Stimulated activated naive CD8-positive, alpha-beta T cell treated with anti-CD3 and anti-CD28 coated beads, Interleukin-15, Interleukin-2, amounts not matched to agents 100 ng/mL and 50 ng/mL, for 24 hours (primary cell): ENCODE results near the gene PSMB3.
A peak's percentile ranks its signal among the peaks of the same experiment; 100 is the strongest.

Experiments
- H3K27ac Mint-ChIP-seq: one replicate; pipeline ENCODE4 v1.8.0; 2021; ENCODE audit warnings: mild to moderate bottlenecking, mixed read lengths
- H3K27me3 Mint-ChIP-seq: one replicate; pipeline ENCODE4 v1.8.0; 2021; ENCODE audit warnings: mixed read lengths
- H3K36me3 Mint-ChIP-seq: one replicate; pipeline ENCODE4 v1.8.0; 2021; ENCODE audit warnings: low read depth, mixed read lengths
- H3K4me1 Mint-ChIP-seq: one replicate; pipeline ENCODE4 v1.8.0; 2021; ENCODE audit warnings: low read depth, mixed read lengths
- H3K4me3 Mint-ChIP-seq: one replicate; pipeline ENCODE4 v1.8.0; 2021; ENCODE audit warnings: mild to moderate bottlenecking, mixed read lengths
- H3K9me3 Mint-ChIP-seq: one replicate; pipeline ENCODE4 v1.8.0; 2021; ENCODE audit warnings: mixed read lengths

PSMB3 gene

GRCh38 chr17:38710985-38711384 lies 41.6 kb upstream of the PSMB3 start:
- peaks cover 74% of the 10 kb centered on the region for H3K36me3 Mint-ChIP-seq
- no peak overlapping the region for H3K4me3 Mint-ChIP-seq
- H3K9me3 Mint-ChIP-seq, result no peaks in the 10 kb centered on the region
- peaks cover 76% of the 10 kb centered on the region for H3K4me1 Mint-ChIP-seq
- H3K27ac Mint-ChIP-seq, result peak overlapping the region; percentile 77
- H3K27me3 Mint-ChIP-seq, result no peaks in the 10 kb centered on the region

DNA sequence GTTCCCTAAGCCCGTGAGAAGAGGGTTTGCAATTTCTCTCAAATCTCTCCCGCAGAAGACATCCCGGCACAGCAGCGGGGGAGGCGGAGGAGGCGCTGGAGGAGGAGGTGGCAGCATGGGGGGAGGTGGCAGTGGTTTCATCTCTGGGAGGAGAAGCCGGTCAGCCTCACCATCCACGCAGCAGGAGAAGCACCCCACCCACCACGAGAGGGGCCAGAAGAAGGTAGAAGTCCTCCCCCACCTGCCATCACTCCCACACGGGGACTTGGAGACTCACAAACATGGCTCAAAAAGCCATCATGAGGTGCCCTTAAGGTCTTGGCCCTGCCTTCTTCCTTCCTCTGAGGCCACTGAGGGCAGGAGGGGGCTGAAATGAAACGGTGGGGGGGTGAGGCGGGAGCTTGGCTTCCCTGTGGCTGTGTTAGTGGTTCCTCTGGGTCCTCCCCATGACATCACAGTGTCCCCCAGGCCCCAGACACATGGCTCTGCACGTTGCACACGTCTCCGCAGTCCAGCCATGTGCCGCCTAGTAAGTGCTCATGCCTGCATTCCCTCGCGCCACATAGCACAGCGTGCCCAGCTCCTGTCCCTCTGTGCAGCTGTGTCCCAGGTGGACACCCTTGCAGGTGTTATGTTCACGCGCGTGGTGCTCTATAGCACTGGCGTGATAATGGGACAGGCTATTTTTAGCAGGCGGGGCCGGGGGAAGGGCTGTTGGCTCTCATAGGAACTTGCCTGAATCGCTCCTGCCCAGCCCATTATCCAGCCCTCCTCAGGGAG lies 40.6 kb upstream of the PSMB3 start:
- Mint-ChIP-seq H3K4me1 (peaks cover 77% of the 10 kb centered on the region), H3K36me3 (peaks cover 74% of the 10 kb centered on the region)

GRCh38 chr17:38712593-38712992 lies 39.9 kb upstream of the PSMB3 start:
- Mint-ChIP-seq H3K27me3 (no peaks in the 10 kb centered on the region), H3K4me3 (no peak overlapping the region), H3K4me1 (peaks cover 70% of the 10 kb centered on the region), H3K9me3 (no peaks in the 10 kb centered on the region), H3K27ac (peak overlapping the region; percentile 72), H3K36me3 (peaks cover 70% of the 10 kb centered on the region)

More for the DNA sequence above, 40.6 kb upstream of the PSMB3 start:
- H3K27me3 Mint-ChIP-seq, result no peaks in the 10 kb centered on the region
- no peaks in the 10 kb centered on the region for H3K9me3 Mint-ChIP-seq
- no peak overlapping the region for H3K4me3 Mint-ChIP-seq
- peak overlapping the region; percentile 77 for H3K27ac Mint-ChIP-seq

DNA sequence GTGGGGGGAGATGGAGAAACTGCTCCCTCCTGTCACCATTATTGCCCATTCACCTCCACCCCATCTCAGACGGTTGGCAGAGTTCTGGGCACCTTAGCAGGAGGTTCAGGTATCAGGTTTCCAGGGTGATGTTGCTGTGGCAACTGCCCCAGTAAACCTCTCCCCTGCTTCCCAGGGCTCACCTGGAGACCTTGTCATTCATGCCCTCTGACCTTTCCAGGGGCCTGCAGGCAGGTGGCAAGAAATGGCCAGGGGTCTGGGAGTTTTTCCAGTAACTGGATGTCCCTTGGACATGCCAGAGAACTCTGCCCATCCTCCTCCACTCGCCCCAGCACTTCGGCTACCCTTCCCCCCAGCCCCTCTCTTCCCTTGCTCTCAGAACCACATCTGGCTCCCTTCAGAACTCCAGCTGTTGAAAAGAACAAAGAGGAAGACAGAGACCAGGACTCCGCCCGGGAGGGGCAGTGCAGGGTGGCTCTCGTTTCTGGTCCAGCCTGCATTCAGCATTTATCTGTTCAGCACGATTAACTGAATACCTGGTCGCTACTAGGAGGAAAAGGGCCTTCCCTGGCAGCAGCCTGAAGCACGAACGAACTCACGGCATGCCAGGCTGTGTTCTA lies 39.0 kb upstream of the PSMB3 start:
- Mint-ChIP-seq H3K27me3 (no peaks in the 10 kb centered on the region), H3K9me3 (no peaks in the 10 kb centered on the region), H3K4me3 (no peak overlapping the region), H3K4me1 (peaks cover 62% of the 10 kb centered on the region), H3K36me3 (peaks cover 71% of the 10 kb centered on the region), H3K27ac (no peak overlapping the region)

- Mint-ChIP-seq H3K27me3 (no peaks in the 10 kb centered on the region), H3K36me3 (peaks cover 64% of the 10 kb centered on the region), H3K4me1 (peaks cover 47% of the 10 kb centered on the region), H3K9me3 (no peaks in the 10 kb centered on the region), H3K27ac (peak overlapping the region; percentile 97), H3K4me3 (peak overlapping the region; percentile 56)
Measured at GRCh38 chr17:38715216-38715943, 37.2 kb upstream of the PSMB3 start.

DNA sequence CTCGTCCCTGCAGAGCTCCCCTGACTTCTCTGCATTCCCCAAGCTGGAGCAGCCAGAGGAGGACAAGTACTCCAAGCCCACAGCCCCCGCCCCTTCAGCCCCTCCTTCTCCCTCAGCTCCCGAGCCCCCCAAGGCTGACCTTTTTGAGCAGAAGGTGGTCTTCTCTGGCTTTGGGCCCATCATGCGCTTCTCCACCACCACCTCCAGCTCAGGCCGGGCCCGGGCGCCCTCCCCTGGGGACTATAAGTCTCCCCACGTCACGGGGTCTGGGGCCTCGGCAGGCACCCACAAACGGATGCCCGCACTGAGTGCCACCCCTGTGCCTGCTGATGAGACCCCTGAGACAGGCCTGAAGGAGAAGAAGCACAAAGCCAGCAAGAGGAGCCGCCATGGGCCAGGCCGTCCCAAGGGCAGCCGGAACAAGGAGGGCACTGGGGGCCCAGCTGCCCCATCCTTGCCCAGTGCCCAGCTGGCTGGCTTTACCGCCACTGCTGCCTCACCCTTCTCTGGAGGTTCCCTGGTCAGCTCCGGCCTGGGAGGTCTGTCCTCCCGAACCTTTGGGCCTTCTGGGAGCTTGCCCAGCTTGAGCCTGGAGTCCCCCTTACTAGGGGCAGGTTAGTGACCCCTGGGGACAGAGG lies 36.1 kb upstream of the PSMB3 start:
- H3K27ac Mint-ChIP-seq, result no peak overlapping the region
- peaks cover 43% of the 10 kb centered on the region for H3K4me1 Mint-ChIP-seq
- no peaks in the 10 kb centered on the region for H3K9me3 Mint-ChIP-seq
- H3K4me3 Mint-ChIP-seq, result no peak overlapping the region
- H3K27me3 Mint-ChIP-seq, result no peaks in the 10 kb centered on the region
- H3K36me3 Mint-ChIP-seq, result peaks cover 62% of the 10 kb centered on the region

- Mint-ChIP-seq H3K27ac (no peak overlapping the region), H3K27me3 (no peaks in the 10 kb centered on the region), H3K4me1 (peaks cover 37% of the 10 kb centered on the region), H3K4me3 (no peak overlapping the region), H3K9me3 (no peaks in the 10 kb centered on the region), H3K36me3 (peaks cover 61% of the 10 kb centered on the region)
Measured at GRCh38 chr17:38717139-38717745, 35.3 kb upstream of the PSMB3 start.

GRCh38 chr17:38719289-38719942 lies 33.1 kb upstream of the PSMB3 start:
- Mint-ChIP-seq H3K27ac (no peak overlapping the region), H3K9me3 (no peaks in the 10 kb centered on the region), H3K36me3 (peaks cover 57% of the 10 kb centered on the region), H3K27me3 (no peaks in the 10 kb centered on the region), H3K4me1 (peaks cover 41% of the 10 kb centered on the region), H3K4me3 (no peak overlapping the region)

- Mint-ChIP-seq H3K4me3 (no peak overlapping the region), H3K36me3 (peaks cover 54% of the 10 kb centered on the region)
Measured at GRCh38 chr17:38719943-38720641, 32.4 kb upstream of the PSMB3 start.

GRCh38 chr17:38720941-38721340 lies 31.6 kb upstream of the PSMB3 start:
- H3K27me3 Mint-ChIP-seq, result no peaks in the 10 kb centered on the region
- no peak overlapping the region for H3K4me3 Mint-ChIP-seq
- peak overlapping the region; percentile 38 for H3K27ac Mint-ChIP-seq
- peaks cover 48% of the 10 kb centered on the region for H3K36me3 Mint-ChIP-seq
- H3K4me1 Mint-ChIP-seq, result peaks cover 40% of the 10 kb centered on the region
- H3K9me3 Mint-ChIP-seq, result no peaks in the 10 kb centered on the region

More at GRCh38 chr17:38719943-38720641, 32.4 kb upstream of the PSMB3 start:
- peaks cover 40% of the 10 kb centered on the region for H3K4me1 Mint-ChIP-seq
- no peak overlapping the region for H3K27ac Mint-ChIP-seq
- no peaks in the 10 kb centered on the region for H3K27me3 Mint-ChIP-seq
- no peaks in the 10 kb centered on the region for H3K9me3 Mint-ChIP-seq

GRCh38 chr17:38721802-38722201 lies 30.7 kb upstream of the PSMB3 start:
- Mint-ChIP-seq H3K4me3 (no peak overlapping the region), H3K4me1 (peaks cover 45% of the 10 kb centered on the region), H3K9me3 (no peaks in the 10 kb centered on the region), H3K36me3 (peaks cover 44% of the 10 kb centered on the region), H3K27ac (no peak overlapping the region), H3K27me3 (no peaks in the 10 kb centered on the region)

- no peak overlapping the region for H3K27ac Mint-ChIP-seq
Measured at GRCh38 chr17:38724337-38724988, 28.1 kb upstream of the PSMB3 start.

DNA sequence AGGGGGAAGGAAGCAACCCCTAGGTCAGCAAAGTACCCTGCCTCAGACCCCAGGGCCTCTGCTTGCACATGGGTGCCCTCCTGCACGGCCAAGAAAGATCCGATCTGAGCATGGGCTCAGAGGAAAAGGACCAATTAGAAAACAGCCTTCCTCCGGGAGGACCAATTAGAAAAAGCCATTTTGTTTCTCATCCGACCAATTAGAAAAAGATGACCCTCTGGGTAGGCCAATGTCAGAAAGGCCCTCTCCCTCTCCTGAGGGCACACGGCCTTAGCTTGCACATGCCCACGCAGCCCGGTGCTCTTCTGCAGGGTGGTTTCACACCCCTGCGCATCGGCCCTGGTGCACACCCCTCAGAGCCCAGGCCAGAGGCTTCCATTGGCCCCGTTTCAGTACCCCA lies 27.5 kb upstream of the PSMB3 start:
- Mint-ChIP-seq H3K4me3 (no peak overlapping the region), H3K27me3 (no peaks in the 10 kb centered on the region), H3K9me3 (no peaks in the 10 kb centered on the region), H3K27ac (no peak overlapping the region), H3K4me1 (peaks cover 73% of the 10 kb centered on the region), H3K36me3 (peaks cover 34% of the 10 kb centered on the region)

More at GRCh38 chr17:38724337-38724988, 28.1 kb upstream of the PSMB3 start:
- Mint-ChIP-seq H3K36me3 (peaks cover 37% of the 10 kb centered on the region), H3K4me3 (no peak overlapping the region), H3K9me3 (no peaks in the 10 kb centered on the region), H3K27me3 (no peaks in the 10 kb centered on the region), H3K4me1 (peaks cover 71% of the 10 kb centered on the region)
